HG03045 (cell line): ENCODE measurements around the gene NUDT15.
A peak's percentile ranks its signal among the peaks of the same experiment; 100 is the strongest.
"Not testable (repeated sequence)": the region's sequence is repeated elsewhere in the genome, so short reads cannot be mapped to it uniquely, and the experiment has no call there.

ENCODE experiments used
- ATAC-seq: cut with Tn5 transposase; IDR thresholded peaks from one replicate; pipeline ENCODE4 v1.9.1; 2021; ENCODE audit warnings: mild to moderate bottlenecking, moderate library complexity; ENCODE audit not compliant: unreplicated experiment

Gene NUDT15

DNA sequence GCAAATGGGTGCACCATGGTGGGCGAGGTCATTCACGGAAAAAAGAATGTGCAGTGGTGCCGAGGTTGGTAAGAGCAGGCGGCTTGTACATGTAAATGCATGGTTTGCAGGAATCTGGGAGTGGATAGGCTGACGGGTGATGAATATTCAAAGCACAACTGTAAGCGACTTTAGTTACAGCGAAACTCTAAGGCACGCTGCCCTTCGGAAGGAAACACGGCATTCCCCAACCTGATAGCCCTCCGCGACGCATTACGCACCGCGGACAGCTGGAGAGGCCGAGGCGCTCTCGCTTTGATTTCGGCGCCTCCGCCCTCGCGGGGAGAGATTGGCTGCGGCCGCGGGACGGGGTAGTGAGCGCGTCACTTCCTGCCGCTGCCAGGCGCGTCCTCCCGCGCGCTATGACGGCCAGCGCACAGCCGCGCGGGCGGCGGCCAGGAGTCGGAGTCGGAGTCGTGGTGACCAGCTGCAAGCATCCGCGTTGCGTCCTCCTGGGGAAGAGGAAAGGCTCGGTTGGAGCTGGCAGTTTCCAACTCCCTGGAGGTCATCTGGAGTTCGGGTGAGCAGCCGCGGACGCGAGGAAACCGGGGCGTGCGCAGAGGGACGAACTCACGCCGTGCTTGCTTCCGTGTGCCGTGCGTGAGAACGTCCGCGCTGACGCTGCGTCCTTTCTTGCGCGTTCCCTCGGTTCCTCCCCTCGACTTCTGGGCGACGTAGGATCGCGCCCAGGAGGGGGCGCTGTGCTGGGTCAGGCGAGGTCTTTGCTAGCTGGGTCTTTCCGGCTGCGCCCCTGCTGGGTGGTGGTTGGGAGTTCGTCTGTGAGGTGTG lies at the start of gene NUDT15:
TSS of gene NUDT15 (plus strand) at position 381 of the 828 bp plus-strand sequence. CDS start at position 402, 21 bp downstream.
- peak; percentile 92 for ATAC-seq

DNA sequence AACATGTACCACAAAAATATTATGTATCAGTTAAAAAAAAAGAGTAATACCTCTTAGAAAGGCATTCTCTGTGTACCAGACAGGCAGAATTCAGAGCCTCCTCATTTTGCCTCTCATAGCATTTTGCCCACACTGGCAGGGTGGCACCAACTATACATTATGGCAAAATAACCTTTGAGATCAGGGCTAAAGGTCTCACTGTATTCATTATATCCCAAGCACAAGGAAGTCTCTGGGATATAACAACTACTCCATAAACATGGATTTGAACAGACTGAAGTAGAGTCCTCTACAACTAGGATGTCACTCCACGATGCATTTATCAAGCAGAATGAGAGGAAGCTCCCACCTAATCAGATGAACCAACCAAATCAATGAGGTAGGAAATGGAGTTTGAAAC lies 47.1 kb upstream of the NUDT15 start:
- no peak for ATAC-seq

DNA sequence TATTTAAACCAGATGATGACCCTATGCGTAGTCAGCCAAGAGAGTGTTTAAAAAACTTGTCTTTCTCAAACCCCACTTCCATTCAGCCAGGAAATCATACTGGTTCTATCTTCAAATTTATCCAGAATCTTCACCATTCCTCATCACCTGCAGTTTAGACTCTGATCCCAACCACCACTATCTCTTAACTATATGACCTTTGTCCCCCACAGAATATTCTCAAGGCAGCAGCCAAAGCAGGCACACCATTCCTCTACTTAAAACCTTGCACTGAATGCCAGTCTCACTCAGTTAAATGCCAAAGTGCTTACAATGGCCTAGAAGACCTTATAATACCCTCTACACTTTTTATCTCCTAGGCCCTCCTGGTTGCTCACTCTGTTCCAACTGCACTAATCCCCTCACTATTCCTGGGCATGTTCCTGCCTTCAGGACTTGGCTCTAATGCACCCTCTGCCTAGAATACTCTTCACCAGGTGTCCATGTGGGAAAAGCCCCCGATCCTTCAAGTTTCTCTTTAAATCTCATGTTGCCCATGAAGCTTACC lies 46.5 kb upstream of the NUDT15 start:
- no peak for ATAC-seq

DNA sequence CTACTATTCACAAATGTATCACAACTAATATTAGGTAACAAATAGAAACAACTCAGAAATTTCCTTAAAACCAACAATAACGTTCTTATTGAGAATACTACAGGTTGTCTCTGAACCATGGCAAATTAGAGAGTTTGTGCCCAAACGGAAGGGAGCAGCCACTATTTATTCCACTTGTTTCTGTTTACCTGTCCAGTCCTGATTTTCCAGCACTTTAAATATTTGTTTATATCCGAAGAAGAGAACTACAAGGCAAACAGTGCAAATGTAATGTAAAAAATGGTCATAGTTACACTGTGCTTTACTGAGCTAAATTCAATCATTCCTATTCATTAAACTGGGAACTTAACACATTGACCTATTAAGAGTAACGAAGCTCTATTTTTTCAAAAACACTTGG lies 45.7 kb upstream of the NUDT15 start:
- ATAC-seq, result no peak

DNA sequence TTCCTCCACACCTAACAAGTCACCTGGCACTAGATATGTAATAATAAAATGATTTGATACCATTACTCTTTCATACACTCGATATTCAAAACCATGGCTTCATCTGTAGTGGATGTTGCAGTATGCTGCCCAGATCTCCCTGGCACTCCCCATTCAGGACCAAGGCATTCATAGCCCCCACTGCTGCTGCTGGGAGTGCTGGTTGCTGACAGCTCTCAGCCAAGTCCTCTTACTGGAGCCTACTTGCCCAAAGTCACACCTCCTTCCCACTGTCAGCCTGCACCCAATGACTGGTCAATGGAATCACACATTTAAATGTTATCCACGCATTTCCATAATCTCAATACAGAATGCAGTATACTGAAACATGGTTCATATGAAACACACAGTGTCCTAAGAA lies 40.1 kb upstream of the NUDT15 start:
- no peak for ATAC-seq

DNA sequence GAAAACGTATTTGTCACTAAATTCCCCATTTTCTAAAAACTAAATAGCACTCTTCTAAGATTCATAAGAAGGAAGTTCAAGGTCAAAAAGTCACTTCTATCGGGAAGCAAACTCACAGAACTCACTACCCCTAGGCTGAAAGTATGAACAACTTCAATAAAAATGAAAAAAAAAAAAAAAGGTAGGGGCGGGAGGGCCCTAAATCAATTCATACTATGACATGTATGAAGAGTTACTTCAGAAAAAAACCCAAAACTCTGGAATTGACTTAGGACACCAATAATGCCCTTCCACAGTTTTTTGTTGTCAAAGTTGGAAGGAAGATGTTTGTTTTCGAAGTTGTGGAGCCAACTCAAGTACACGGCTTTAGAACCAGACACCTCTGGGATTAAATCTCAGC lies 37.6 kb upstream of the NUDT15 start:
- no peak for ATAC-seq

DNA sequence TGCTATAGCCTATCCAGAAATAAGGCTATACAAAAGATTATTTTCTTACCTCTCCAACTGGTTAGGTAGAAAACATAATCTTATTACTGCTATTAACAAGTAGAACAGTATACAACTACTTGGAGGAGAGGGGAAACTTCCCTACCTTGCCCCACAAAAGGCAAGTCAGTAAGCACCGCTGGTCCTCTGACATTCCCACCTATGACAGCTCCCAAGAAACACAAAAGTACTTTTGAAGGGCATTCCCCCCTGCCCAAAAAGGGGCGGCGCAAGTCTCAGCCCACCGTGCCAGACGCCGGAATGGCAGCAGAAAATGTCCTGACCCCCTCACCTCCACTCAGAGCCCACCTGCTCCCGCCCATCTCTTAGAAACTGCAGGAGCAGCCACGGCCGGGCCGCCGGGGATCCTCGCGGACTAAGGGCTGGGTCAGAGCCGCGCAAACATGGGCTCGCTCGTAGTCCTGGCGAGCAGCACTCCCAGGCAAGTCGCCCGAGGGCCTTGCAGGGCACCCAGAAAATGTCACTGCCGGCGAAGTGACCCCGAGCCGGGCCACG lies 36.9 kb upstream of the NUDT15 start:
- peak; percentile 36 for ATAC-seq

DNA sequence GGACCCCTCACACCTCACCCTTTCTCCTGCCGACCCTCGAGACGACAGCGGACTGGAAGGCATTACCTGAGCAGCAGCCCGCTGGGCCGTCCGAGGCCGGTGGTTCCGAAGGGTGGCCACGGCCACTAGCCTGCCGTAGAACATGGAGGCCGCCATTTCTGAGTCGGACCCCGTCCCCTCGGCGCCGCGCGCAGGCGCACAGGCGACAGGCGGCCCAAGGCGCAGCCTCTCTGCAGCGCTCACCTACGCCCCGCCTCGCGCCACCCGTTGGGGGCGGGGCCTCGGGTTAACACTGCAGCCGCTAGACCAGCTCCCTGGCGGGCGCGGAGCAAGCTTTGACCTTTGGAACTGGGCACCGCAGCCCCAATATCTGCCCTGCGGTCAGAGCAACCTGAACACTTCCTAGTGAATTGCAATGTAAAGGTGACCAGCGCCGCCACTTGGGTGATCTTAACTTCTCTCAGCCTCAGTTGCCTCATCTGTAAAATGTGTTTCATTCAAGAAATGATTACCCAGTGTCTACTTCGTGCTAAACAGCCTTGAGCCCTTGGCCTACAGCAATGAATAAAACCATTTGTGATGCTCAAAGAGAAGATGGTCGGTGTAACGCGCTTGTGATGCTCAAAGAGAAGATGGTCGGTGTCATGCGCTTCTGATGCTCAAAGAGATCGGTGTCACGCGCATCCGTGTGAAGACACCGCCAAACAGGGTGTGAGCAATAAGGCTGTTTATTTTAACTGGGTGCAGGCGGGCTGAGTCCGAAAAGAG lies 36.2 kb upstream of the NUDT15 start, which contains the start of gene SUCLA2:
TSS of gene SUCLA2 (minus strand) at position 160 of the 768 bp plus-strand sequence. CDS start at position 156, 4 bp downstream.
- peak; percentile 99 for ATAC-seq

DNA sequence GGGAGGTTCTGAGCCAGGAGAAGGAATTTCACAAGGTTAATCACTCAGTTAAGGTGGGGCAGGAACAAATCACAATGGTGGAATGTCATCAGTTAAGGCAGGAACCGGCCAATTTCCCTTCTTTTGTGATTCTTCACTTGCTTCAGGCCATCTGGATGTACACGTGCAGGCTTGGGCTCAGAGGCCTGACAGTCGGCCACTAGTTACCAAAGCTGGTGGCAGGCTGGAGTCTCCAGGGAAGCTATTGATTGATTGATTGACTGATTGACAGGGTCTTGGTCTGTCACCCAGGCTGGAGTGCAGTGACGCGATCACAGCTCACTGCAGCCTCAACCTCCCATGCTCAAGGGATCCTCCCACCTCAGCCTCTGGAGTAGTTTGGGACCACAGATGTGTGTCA lies 35.5 kb upstream of the NUDT15 start:
- not testable (repeated sequence) for ATAC-seq

DNA sequence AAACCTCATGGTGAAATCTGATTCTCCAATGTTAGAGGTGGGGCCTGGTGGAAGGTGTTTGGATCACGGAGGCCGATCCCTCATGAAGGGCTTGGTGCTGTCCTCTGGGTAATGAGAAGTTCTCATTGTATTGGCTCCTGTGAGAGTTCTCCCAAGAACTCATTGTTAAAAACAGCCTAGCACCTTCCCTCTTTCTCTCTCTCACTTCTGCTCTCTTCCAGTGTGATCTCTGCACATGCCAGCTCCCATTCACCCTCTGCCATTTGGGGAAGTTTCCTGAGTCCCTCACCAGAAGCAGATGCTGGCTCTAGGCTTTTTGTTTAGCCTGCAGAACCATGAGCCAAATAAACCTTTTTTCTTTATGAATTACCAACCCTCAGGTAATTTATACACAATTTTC lies 33.3 kb upstream of the NUDT15 start:
- ATAC-seq, result no peak

DNA sequence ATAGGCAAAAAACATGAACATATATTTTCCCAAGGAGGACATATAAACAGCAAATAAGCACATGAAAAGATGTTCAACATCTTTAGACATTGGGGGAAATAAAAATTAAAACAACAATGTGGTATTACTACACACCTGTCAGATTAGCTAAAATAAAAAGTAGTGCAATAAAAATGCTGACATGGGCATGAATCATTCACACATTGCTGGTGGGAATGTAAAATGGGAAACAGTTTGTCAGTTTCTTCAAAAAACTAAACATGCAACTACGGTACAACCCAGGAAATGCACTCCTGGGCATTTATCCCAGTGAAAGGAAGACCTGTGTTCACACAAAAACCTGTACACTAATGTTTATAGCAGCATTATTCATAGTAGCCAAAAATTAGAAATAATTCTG lies 31.1 kb upstream of the NUDT15 start:
- no peak for ATAC-seq

DNA sequence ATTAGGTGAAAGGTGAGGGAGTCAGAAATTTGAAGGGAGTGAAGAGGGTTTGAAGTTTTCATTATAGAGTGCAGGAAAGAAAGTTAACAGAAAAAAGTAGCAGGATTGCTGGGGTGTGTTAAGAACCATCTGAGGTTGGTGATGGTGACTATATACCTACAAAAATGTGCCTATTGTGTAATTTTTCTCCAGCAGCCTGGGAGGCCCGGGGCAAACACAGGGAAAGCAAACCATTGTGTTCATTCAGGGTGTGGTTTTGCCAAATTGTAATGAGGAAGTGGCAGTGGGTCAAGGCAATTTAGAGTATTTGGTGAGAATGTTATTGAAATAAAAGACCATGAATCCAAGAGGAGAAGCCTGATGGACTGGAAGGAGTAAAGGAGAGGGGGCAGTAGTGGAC lies 28.2 kb upstream of the NUDT15 start:
- no peak for ATAC-seq

DNA sequence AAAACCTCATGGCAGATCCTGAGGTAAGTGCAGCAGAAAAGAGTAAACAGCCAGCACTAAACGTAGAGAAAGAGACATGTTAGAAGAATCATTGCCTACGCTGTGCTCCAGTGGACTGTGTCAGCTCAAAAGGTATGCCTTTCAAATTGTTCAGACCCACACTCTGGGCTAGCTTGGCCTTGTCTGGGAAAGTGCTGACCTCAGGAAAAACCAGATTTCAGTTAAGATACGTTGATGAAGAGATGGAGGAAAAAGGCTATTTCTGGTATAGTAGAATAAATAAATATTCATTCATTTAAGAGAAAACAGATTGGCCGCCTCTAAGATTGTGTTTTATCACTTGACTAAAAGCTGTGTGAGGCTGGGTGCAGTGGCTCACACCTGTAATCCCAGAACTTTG lies 26.8 kb upstream of the NUDT15 start:
- ATAC-seq, result no peak

DNA sequence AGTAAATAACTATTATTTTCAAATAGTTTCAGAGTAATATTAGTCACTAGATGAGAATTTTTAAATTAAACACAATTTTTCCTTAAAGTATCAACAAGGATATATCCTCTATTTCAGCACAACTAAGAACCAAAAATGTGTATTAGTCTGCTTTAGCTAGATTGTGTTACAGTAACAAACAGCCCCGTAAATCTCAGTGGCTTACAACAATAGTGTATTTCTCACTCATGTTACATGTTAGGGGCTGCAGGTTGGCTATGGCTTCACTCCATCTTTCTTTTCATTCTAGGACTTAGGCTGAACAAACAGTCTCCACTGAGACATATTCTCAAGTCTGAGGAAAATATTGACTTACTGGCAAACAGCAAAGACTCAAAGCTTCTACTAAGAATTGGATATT lies 24.9 kb upstream of the NUDT15 start:
- ATAC-seq, result no peak

DNA sequence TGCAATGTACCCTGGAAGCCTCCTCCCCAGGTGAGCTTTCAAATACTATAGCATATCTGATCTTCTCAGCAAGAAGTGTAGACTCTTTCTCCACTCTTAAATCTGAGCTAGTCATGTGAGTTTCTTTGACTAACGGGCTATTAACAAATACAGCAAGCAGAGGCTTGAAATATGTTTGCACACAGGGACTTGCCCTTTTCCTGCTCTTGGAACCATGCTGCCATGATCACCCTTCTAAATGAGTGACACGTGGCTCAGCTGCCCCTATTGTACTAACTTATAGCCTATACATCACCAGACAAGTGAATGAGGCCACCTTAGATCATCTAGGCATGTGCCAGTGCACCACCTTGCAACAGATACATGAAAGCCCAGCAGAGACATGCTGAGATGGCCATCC lies 23.2 kb upstream of the NUDT15 start:
- no peak for ATAC-seq

DNA sequence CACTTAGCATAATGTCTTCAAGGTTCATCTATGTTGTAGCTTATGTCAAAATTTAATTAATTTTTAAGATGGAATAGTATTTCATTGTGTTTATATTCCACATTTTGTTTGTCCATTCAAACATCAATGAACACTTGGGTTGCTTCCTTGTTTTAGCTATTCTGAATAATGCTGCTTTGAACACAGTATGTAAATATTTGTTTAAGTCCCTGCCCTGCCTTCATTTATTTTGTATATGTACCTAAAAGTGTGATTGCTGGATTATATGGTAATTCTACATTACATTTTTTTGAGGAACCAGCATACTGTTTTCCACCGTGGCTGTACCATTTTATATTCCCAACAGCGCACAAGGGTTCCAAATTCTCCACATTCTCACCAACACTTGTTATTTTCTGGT lies 18.9 kb upstream of the NUDT15 start:
- ATAC-seq, result no peak

DNA sequence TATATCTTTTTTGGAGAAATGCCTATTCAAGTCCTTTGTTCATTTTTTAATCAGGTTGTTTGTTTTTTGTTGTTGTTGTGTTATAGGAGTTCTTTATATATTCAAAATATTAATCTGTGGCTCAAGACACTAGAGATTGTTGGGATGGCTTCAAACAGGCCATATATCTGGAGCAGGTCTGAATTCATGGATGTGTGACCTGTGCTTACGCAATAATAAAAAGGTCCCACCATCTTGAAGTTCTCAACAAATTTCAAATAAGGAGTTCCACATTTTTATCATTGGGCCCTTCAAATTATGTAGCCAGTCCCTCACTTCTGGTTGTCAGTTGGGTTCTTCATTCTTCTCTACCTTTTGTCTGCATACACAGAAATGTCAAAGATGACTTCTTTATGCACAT lies 17.7 kb upstream of the NUDT15 start:
- no peak for ATAC-seq

DNA sequence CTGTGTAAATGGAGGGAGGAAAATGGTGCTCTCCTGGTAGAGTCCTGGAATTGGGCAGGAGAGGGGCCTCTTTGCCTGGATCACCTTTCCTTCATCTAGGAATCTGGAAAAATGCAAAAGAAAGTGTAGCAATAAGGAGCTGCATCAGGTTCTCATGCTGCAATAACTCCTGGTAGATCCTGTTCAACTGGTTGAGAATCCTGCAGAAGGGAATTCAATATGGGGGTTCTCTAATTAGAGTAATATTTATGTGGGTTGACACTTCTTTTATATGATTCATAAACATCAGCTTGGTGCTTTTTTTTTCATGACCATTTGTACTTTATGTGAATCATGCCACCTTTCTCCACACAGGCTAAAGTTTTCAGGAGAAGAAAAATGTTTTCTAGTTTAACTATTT lies 9.5 kb upstream of the NUDT15 start:
- no peak for ATAC-seq

DNA sequence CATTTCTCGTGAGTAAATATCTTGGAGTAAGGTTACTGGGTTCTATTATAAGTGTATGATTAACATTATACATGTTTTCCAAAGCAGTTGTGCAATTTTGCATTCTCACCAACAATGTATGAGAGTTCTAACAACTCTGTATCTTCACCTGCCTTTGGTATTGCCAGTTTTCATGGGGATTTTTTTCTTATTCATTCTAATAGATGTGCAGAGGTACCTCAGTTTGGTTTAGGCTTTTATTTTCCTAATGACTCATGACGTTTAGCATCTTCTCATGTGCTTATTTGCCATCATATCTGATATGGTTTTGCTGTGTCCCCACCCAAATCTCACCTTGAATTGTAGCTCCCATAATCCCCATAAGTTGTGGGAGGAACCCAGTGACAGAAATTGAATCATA lies 7.7 kb upstream of the NUDT15 start:
- ATAC-seq, result no peak

DNA sequence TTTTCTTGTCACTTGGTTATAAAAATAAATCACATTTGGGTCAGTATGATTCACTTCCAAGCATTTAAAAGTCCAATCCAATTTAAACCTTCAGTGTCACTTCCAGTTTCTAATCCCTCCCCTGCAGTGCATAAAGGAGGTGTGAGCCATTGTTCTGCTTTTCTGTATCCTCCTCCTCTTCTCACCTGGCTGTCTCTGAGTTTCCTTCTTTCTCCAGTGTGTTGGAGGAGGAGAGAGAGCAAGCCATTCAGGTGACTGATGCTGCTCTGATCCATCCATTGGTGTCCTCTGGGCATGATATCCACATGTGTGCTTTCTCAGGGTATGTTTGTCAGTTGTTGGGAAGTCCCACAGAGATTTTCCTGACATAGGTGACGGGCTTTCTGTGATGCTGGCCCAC lies 1.2 kb downstream of the NUDT15 start:
- ATAC-seq, result no peak

DNA sequence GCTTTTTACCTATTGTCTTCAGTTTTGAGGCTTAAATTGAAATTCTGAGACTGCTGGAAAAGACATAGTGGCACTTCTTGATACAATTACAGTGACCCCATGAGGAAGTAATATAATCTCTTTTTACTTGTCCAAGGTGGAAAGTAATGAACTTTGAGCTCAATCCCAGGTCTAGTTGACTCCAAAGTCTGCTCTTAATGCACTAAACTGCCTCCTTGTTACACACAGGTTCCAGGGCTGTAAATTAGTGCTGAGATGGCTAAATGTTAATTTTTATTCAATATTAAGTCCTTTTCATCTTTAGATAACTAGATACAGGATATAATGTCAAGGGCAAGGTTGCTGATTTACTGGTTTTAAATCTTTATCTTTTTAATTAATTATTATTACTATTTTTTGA lies 2.5 kb downstream of the NUDT15 start:
- ATAC-seq, result no peak

DNA sequence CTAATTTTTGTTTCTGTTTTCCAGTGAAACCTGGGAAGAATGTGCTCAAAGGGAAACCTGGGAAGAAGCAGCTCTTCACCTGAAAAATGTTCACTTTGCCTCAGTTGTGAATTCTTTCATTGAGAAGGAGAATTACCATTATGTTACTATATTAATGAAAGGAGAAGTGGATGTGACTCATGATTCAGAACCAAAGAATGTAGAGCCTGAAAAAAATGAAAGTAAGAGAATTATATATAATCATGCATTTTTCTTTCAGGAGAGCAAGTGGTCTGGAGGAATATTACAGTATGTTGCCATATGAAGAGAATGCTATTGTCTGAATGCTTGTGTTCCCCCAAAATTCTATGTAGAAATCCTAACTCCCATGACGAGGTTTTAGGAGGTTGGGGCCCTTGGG lies 3.4 kb downstream of the NUDT15 start:
- no peak for ATAC-seq
